Endometrium (tissue), 2 donors: ENCODE data around the gene CSGALNACT2.

Experiments
- FAIRE-seq: peaks from 2 replicates; lab custom pipeline; 2012; peaks lifted over from hg19 to GRCh38; lab: Jason Lieb, UNC
- donor health status: control.
- donor health status: control.

The CSGALNACT2 gene

DNA sequence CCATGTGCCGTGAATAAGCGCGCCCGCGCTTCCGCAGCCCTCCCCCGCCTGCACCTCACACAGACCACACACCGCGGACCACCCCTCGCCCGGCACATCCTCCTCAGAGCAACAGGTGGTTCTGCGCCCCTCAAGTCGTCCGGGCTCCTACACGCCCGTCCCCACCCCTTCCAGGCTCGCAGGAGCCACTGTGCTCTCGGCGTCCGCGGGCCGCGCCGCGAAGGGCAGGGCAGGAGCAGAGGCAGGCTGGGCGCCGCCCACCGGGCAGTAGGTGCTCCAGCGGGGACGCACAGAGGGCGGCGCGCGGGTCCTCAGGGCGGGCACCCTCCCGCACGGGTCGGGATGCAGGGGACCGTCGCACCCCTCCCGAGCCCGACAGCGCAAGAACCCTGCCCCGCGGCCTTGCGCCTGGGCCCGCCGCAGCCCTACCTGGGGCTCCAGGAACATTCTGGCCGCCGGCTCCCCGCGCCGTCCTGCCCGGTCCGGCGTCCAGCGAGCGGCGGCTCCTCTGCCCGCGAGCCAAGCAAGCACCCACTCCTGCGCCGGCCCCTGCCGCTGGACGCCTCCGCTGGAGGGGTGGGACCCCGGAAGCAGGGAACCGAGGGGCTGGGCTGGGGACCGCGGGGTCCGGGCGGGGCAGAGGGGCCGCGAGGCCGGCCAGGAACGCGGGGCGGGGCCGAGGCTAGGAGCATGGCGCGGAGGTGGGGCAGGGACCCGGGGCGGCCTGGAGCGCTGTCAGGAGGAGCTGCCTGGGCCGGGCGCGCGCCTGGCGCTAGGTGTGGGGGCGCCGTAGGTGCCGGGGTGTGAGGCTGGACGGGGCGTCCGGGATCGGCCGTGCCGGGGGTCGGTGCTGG, 91.2 kb downstream of the CSGALNACT2 start:
- no peak for FAIRE-seq

DNA sequence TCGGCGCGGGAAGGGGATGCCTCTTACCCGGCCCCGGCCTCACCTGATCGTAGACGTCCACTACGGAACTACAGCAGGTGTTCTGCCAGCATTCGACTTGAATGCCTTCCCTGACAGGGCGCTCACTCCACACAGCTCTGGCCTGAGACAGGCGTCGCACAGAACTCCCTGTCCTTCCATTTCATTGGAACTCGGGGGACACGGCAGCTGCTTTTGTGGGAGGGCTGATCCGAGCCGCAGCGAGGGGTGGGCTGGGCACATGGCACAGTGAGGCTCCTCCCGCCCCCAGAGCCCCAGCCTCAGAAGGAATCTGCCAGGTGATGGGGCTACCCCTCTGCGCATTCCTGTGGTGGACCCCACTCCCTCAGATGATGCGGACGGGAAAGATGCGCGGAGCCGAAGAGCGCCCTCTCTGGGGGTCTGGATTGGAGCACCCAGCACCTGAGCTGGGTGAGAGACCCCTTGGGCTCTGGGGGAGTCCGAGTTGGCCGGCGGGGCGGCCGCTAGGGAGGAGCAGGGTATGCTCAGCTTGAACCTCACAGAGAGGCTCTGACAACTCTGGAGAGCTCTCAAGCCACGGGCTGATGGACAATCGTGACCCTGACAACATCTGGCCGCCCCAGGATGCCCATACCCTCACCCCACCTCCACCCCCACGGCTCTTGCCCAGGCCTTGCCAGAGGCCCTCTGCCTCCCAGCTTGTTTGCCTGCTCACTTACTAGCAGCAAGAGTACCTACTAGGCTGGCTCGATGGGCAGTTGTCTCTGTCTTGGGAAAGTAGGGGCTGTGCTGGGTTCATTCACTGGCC, 92.1 kb downstream of the CSGALNACT2 start:
- no peak for FAIRE-seq

DNA sequence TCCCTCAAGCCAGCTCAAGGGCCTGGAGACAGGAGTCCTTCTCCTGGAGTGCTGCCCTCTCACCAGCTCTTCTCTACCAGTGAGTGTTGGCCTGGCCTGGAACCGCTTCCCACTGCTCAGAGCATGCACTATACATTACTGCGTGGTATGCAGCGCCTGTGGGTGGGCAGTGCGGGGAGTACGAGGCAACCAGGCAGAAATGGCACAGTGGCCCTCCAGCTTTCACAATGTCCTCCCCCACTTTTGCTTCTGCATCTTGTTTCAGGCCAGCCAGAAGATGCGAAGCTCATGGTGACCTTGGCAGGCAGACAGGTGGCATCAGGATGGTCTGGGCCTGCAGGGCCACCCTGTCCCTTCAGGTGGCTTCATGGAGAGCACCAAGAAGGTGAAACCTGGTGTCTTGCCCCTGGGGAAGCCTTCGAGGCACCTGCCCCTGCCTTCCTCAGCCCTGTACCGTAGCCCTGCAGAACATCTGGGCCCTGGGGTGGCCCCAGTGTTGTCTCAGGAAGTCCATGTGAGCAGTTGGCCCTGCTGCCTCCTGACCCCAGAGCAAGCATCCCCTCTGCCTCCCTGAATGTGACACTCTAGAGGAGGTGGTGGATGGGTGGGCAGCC, 92.8 kb downstream of the CSGALNACT2 start:
- no peak for FAIRE-seq

DNA sequence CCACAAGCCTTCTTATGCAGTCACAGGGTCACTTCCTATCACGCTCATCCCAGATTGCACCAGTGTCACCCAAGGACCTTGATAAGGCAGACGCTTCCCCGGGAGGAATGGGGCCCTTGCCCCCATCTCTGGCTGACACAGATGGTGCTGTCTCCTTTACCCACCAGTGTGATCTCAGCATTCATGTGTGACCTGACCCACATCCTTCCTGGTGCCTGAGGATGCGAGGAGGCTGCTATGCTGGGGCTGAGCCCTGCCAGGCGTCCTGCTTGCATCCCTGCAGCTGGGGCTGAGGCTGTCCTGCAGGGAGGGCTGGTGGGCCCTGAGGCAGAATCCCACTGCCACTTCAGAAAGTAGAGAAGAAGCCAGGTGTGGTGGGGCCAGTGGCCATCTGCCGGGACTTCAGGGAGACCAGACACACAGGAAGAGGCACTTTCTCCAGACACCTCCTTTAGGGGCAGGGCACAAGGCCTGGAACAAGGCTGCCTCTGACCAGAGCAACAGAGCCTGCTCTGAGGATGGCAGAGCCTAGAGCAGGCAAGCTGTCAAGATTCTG, 93.4 kb downstream of the CSGALNACT2 start:
- FAIRE-seq = no peak

DNA sequence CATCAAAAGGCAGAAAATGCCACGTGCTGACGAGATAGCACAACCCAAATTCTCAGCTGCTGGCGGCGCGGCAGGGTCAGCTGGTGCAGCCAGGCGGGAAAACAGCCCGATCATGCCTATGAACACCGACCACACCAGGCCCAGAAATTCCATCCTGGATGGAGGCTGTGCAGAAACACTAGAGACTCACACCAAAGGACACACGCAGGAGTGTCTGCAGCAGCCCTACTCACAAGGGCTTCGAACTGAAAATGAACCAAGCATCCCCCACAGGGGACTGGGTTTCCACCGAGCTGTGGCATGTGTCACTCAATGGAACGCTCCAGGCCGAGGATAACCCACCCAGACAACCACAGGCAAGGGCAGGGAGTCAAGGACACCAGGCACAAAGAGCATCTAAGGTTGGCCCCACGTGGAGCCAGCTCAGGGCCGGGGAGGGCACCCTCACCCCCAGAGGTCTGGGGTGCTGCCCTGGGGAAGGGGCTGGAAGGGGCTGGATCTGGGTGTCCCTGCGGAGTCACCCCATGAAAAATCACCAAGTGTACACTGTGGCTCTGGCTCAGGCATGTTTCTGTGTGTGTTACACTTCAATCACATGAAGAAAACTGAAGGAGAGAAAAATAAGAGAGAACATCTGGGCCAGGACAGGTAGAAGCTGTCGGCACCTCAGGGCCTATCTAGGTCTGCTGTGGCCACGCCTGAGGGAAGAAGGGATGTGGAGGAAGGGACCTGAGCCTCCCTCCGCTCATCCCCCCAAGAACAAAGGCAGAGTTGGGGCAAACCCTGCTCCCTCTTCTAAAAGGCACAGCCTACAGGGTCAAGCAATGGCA, 95.6 kb downstream of the CSGALNACT2 start:
- FAIRE-seq = no peak

DNA sequence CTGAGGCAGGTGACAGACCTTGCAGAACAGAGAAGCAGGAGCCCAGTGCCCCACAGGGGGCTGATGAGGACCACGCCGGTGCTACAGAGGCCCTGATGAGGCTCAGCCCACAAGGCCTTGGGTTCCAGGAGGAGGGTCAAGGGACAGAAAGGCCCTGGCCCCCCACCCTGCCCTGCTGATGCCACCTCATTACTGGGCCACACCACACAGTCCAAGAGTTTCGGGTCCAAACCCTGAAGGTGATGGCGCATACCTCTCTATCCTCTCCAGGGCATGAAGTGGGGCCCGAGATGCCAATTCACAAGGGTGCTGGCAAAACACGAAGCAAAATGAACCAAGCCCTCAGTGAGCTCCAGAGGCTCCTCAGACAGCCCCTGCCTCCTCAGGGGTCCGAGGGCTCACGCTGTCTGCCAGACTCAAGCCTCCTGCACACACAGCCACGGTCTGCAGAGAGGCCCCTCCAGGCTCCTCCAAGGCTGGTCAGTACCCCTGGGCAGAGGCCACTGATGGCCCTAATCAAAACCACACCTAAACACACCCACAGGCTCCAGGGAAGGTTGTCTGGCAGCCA, 96.3 kb downstream of the CSGALNACT2 start:
- no peak for FAIRE-seq
